Activated naive CD4-positive, alpha-beta T cell treated with anti-CD3 and anti-CD28 coated beads, Interleukin-2, amount 50 U/mL, for 72 hours (primary cell): ENCODE results near the gene MYOZ2. TPM values are rescaled to one million over a fixed set of nuclear protein-coding genes. Genes with fewer than 3 reads are reported as not detected.

ENCODE experiments used
- ATAC-seq, 2 donors: fragments of 150-1000 bp; cut with Tn5 transposase; 2 replicates each; pipeline ENCODE4 v1.10.0; 2021; ENCODE audit warnings: mild to moderate bottlenecking in 2 of 2, moderate library complexity in 2 of 2
- DNase-seq, 2 donors: peaks; one replicate each; pipeline ENCODE4 v3.0.0; 2021 to 2022; ENCODE audit warnings: low spot score in 2 of 2
- H3K27ac Mint-ChIP-seq, 2 donors: one replicate each; pipeline ENCODE4 v1.8.0; 2022; ENCODE audit warnings: mild to moderate bottlenecking in 2 of 2, mixed read lengths in 2 of 2
- H3K36me3 Mint-ChIP-seq, 2 donors: one replicate each; pipeline ENCODE4 v1.8.0; 2022; ENCODE audit warnings: mixed read lengths in 2 of 2
- H3K9me3 Mint-ChIP-seq, 2 donors: one replicate each; pipeline ENCODE4 v1.8.0; 2022; ENCODE audit warnings: mixed read lengths in 2 of 2
- total RNA-seq, 2 donors: library from RNA; stranded (reverse); gene quantifications; one replicate each; pipeline ENCODE4 v1.2.3, GENCODE V29; 2022

Gene MYOZ2
- total RNA-seq, result not detected

DNA sequence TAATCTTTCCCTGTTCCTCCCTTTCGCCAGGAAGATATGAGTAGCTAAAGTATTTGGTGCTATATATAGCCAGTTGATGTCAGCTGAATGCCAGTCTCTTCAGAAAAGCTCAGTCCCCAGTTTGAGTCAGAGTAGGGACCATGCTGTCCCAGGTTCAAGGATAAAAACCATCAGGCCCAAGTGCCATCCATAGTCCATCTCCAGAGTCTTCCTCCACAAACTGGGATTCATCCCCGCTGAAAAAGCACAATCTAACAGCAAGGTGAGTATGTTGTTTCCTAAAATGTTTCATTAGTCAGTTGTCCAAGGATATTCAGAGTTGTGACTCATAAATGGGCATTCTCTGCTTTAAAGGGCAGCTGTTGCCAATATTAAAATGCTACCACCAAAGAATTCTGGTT, at the start of gene MYOZ2:
MYOZ2 (plus strand) TSS at position 112 of the 401 bp plus-strand sequence. CDS start 694 bp downstream, outside the sequence.
- Mint-ChIP-seq H3K27ac (no peak within 1 kb of the TSS), H3K36me3 (no peaks in the 10 kb centered on the region), H3K9me3 (no peaks in the 10 kb centered on the region)
- no peak for DNase-seq
- no peak for ATAC-seq

DNA sequence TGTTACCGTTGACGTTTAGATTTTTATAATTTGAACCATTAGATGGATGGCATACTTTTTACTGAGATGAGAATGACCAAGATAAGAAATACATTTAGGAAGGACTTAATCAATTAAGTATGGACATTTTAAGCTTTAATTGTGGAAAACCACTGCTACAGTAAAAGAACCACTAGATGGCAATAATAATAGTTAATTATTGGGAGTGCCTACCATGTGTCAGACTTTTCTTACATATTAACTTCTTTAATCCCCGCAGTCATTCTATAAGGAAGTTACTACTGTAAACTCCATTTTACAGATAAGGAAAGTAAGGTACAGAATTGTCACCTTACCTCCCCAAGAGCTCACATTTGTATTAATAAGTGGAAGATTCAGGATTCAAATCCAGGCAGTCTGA, 48.5 kb upstream of the MYOZ2 start:
- Mint-ChIP-seq H3K27ac (no peak overlapping the region), H3K36me3 (no peaks in the 10 kb centered on the region)
- no peak for ATAC-seq

GRCh38 chr4:119087656-119088055, 48.0 kb upstream of the MYOZ2 start:
- ATAC-seq, result no peak
- DNase-seq, result no peak
- no peak overlapping the region for H3K27ac Mint-ChIP-seq
- H3K36me3 Mint-ChIP-seq, result no peaks in the 10 kb centered on the region
- H3K9me3 Mint-ChIP-seq, result no peaks in the 10 kb centered on the region

More for the DNA sequence above, 48.5 kb upstream of the MYOZ2 start:
- DNase-seq, result no peak
- no peaks in the 10 kb centered on the region for H3K9me3 Mint-ChIP-seq

DNA sequence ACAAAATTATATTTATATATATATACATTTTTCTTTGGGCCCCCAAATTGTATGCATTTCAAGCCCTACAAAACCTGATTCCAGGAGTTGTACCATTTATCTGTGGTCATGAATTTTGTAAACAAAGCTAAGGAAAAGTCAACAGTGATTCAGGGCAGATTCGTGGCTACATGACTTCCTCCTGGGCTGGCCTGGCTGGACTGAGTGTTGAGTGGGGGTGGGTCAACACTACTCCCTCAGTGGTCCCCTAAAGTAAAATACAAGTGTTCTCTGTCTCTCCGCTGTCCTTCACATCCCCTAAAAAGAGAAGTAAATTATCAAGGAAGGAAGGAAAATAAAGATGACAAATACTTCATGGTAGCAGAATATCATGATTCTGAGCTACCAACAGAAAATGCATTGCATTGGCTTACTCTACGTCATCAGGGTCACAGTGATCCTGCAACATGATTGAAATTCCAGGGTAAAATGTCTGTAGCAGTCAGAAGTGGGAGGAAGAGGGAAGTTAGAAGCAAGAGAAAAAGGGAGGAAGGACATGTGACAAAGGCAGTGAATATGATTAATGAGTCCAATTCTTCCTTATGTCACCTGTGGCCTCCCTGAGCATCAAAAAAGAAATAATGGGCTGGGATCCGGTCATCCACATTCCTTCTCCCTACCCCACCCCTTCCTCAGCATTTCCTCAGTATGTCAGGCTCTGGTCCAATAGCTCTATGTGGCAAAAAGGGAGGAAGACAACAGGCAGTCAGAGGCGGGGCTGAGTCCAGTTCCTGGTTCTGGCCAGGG, 42.4 kb upstream of the MYOZ2 start:
- no peaks in the 10 kb centered on the region for H3K36me3 Mint-ChIP-seq
- no peak overlapping the region for H3K27ac Mint-ChIP-seq
- no peaks in the 10 kb centered on the region for H3K9me3 Mint-ChIP-seq
- ATAC-seq (no peak), DNase-seq (no peak)

DNA sequence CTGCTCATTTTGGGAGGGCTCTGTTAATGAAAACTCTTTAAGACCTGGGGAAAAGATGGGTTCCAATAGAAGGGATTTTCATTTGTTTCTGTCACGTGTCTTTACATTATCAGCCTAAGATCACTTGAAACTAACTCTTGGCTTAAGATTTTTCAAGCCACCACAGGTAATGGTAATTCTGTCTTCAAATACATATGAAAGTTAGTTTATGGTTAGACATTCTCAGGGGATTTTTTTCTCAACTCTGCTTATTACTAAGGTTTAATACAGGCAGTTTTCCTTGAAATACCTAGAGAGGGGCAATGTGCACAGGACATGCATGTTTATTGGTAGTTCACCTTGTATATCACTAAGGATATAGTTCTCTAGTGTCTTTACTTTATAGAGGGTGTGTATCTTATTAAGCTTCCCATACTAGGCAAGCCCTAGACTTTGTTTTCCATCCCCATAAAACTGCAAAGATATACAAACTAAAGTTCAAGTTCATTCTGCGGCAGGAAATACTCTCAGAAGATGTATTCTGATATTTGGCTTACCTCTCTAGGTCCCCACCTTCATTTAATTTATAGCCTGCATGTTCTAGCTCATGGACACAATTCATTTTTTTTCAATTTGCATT, 38.2 kb upstream of the MYOZ2 start:
- ATAC-seq (no peak), DNase-seq (no peak)
- Mint-ChIP-seq H3K9me3 (no peaks in the 10 kb centered on the region), H3K36me3 (no peaks in the 10 kb centered on the region), H3K27ac (no peak overlapping the region)

GRCh38 chr4:119098306-119098705, 37.3 kb upstream of the MYOZ2 start:
- H3K36me3 Mint-ChIP-seq, result no peaks in the 10 kb centered on the region
- no peak for ATAC-seq
- DNase-seq, result no peak

GRCh38 chr4:119099227-119099810, 36.3 kb upstream of the MYOZ2 start:
- Mint-ChIP-seq H3K27ac (no peak overlapping the region), H3K9me3 (no peaks in the 10 kb centered on the region), H3K36me3 (no peaks in the 10 kb centered on the region)
- DNase-seq, result no peak
- ATAC-seq, result no peak

More at GRCh38 chr4:119098306-119098705, 37.3 kb upstream of the MYOZ2 start:
- H3K27ac Mint-ChIP-seq, result no peak overlapping the region
- no peaks in the 10 kb centered on the region for H3K9me3 Mint-ChIP-seq

DNA sequence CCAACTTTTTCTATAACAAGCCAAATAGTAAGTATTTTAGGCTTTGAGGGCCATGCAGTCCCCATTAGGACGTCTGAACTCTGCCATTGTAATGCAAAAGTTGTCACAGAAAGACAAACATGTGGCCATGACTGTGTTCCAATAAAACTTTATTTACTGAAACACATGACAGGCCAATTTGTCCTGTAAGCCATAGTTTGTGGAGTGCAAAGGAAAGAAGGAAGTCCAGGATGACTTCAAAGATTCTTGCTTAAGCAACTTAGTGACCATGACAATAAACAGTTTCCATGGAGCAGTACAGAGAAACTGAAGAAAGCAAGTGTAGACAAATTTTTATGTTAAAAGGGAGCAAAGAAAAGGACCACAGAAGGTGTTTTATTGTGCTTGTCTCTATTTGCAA, 35.0 kb upstream of the MYOZ2 start:
- Mint-ChIP-seq H3K27ac (no peak overlapping the region), H3K36me3 (no peaks in the 10 kb centered on the region), H3K9me3 (no peaks in the 10 kb centered on the region)
- ATAC-seq (no peak), DNase-seq (no peak)

DNA sequence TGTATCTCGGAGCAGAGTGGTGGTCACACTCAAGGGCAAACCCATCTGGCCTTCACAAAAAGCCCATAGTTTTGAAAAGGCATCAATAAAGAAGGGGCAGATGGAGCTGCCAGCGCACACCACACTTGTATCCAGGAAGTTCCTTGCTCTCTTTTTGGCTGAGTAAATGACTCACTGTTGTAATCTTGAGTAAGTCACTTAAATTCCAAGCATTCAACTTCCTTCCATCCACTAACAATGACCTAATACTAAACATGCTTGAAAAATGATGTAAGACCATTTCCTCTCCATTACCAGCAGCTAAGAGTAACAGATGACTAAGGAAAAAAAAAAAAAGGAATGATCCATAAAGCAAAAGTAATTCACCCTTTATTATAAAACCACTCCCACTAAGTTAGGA, 32.4 kb upstream of the MYOZ2 start:
- Mint-ChIP-seq H3K36me3 (no peaks in the 10 kb centered on the region), H3K27ac (no peak overlapping the region), H3K9me3 (no peaks in the 10 kb centered on the region)
- ATAC-seq (peak in 1 of 2 donors; percentile 37), DNase-seq (no peak)

DNA sequence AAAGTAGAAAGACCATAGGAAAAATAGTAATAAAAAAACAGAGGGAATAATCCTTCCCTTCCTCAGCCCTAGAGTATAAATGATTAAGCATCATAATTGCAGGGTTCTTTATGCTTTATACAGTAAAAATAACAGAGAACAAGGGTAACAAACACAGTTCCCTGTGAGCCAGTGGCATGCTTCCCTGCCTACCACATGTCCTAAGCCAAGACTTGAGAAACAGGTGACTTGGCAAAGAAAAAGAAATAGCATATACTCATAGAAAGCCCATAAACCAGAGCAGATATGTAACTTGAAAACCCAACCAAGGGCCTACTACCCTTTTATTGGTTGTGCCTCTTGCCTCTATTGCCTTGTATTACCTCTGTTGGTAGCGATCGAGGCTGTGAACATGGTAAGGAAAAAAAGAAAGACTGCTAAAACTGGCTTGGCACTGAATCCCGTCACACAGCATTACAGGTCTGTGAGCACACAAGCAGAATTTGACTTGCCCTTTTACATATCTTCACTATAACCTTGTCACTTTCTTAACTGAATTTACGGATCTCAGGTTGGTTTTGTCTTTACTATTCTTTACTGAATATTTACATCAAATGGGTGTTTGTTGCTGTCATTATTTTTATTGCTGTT, 30.9 kb upstream of the MYOZ2 start:
- ATAC-seq (no peak), DNase-seq (no peak)
- Mint-ChIP-seq H3K36me3 (no peaks in the 10 kb centered on the region), H3K9me3 (no peaks in the 10 kb centered on the region), H3K27ac (no peak overlapping the region)

DNA sequence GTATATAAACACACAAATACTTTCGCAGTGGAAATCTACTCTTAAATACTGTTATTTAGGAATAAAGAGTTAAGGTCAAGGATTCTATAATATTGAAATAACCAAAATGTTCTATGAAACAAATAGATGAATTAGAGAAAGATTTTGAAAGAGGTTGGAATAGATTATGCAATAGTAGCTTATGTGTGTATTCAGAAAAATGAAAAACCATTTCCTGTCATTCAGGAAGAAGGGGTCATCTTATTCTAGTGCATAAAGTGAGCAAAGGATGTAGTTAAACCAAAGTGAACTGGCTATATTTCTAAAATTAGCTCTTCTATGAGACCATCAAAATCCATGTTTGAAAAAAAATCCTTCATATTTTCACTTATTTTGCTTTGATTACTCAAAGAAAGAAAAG, 30.0 kb upstream of the MYOZ2 start:
- Mint-ChIP-seq H3K9me3 (no peaks in the 10 kb centered on the region), H3K27ac (no peak overlapping the region), H3K36me3 (no peaks in the 10 kb centered on the region)
- ATAC-seq (no peak), DNase-seq (no peak)

- no peak for ATAC-seq
- no peak overlapping the region for H3K27ac Mint-ChIP-seq
- H3K36me3 Mint-ChIP-seq, result no peaks in the 10 kb centered on the region
- no peaks in the 10 kb centered on the region for H3K9me3 Mint-ChIP-seq
- DNase-seq, result no peak
Measured at GRCh38 chr4:119106036-119107000, 29.3 kb upstream of the MYOZ2 start.

- no peak for DNase-seq
- no peaks in the 10 kb centered on the region for H3K36me3 Mint-ChIP-seq
- H3K27ac Mint-ChIP-seq, result no peak overlapping the region
- ATAC-seq, result no peak
- no peaks in the 10 kb centered on the region for H3K9me3 Mint-ChIP-seq
Measured at GRCh38 chr4:119110121-119110520, 25.5 kb upstream of the MYOZ2 start.

GRCh38 chr4:119111296-119111695, 24.3 kb upstream of the MYOZ2 start:
- no peak for ATAC-seq
- DNase-seq, result no peak
- no peak overlapping the region for H3K27ac Mint-ChIP-seq
- H3K9me3 Mint-ChIP-seq, result no peaks in the 10 kb centered on the region
- H3K36me3 Mint-ChIP-seq, result peaks cover 0 to 4% of the 10 kb centered on the region in 2 donors

DNA sequence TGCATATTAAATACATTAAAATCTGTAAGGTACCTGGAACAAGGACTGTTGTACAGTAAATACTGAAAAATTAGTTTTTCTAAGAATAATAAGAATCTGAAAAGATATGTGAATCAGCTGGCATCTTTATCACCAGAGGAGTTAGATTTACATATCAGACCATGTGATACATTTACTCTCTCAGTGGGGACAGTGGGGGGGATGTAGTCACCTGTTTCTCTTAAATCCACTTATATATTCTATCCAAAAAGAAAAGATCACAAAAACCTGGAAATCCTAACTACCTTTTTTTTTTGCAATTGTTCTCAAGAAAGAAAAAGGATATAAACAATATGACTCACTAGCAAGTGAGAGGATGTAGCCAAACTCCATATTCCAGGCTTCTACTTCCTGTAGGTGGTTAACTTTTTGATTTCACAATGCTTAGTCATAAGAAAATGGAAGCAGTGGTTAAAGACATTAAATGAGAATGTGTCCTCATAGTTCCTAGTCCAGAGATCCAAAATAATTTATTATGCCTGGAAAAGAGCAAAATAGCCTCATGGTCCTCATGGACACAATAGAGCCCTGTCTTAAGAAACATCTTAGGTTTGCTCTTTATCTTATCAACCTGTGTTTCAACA, 22.5 kb upstream of the MYOZ2 start:
- Mint-ChIP-seq H3K36me3 (peaks cover 0 to 4% of the 10 kb centered on the region in 2 donors), H3K27ac (no peak overlapping the region), H3K9me3 (no peaks in the 10 kb centered on the region)
- no peak for DNase-seq
- peak; percentile 34 to 57 for ATAC-seq

DNA sequence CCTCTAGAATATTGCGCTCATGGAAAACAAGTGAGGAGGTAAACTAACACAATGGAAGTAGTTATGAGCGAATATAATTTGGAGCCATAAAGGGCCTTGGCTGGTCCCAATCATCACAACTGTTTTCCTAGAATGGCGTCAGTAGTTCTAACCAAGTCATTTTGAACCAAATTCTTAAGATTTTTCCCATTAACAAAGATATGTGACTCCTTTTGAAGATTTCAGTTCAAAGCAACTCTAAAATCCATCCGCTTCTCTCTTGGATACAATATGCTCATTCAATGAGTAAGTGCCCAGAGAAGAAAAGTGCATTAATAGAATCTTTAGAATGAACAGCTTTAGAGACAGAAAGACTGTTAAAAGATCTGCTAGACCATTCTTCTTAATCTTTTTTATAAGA, 19.6 kb upstream of the MYOZ2 start:
- ATAC-seq, result no peak
- Mint-ChIP-seq H3K9me3 (no peaks in the 10 kb centered on the region), H3K36me3 (peaks cover 0 to 4% of the 10 kb centered on the region in 2 donors), H3K27ac (no peak overlapping the region)
- DNase-seq, result no peak
